PC-9 (cell line): ENCODE measurements around the gene STK31. TPM values are rescaled to one million over a fixed set of nuclear protein-coding genes. Genes with fewer than 3 reads are reported as not detected.

Experiments used
- BruUV-seq: library from RNA; stranded (reverse); fragments of 400-500 nt; replicated peaks from 2 replicates; lab custom pipeline; 2021; lab: Mats Ljungman, UMichigan
- CTCF ChIA-PET: fragments of 300-600 bp; sonication (Branson Sonifier 250); formaldehyde crosslinking; loops from one replicate; lab custom pipeline; 2022; ENCODE audit warnings: antibody characterized with exemption; lab: Charles Lee
- POLR2A ChIA-PET: fragments of 300-600 bp; sonication (Branson Sonifier 250); formaldehyde crosslinking; loops from one replicate; lab custom pipeline; 2022; ENCODE audit warnings: antibody characterized with exemption; ENCODE audit not compliant: unreplicated experiment; lab: Charles Lee
- DNase-seq, 2 experiments: peaks; one replicate each; pipeline versions ENCODE4 v3.0.0 to v3.0.0-alpha.2; 2015 to 2022; ENCODE audit warnings: mixed read lengths in 1 of 2
- H2AFZ ChIP-seq: fragments of 200-600 bp; sonication (generic); 2 replicates; pipeline ENCODE4 v1.8.1; 2017; ENCODE audit warnings: antibody characterized with exemption
- H3F3A ChIP-seq: fragments of 200-600 bp; sonication (generic); 2 replicates; pipeline ENCODE4 v1.8.1; 2017; ENCODE audit warnings: antibody characterized with exemption, mild to moderate bottlenecking, low read depth; ENCODE audit not compliant: insufficient read depth
- H3K27ac ChIP-seq: fragments of 200-600 bp; sonication (generic); 2 replicates; pipeline ENCODE4 v1.6.1; 2016; ENCODE audit warnings: mixed run types
- H3K27me3 ChIP-seq: fragments of 200-600 bp; sonication (generic); 2 replicates; pipeline ENCODE4 v1.6.1; 2016; ENCODE audit warnings: low read depth, mixed run types; ENCODE audit not compliant: insufficient read depth
- H3K36me3 ChIP-seq: fragments of 200-600 bp; sonication (generic); 2 replicates; pipeline ENCODE4 v1.6.1; 2016; ENCODE audit warnings: low read depth, mixed run types
- H3K4me1 ChIP-seq: fragments of 200-600 bp; sonication (generic); replicated peaks from 2 replicates; pipeline ENCODE4 v1.6.1; 2016; ENCODE audit warnings: mixed run types; ENCODE audit not compliant: insufficient read depth
- H3K4me2 ChIP-seq: fragments of 200-600 bp; sonication (generic); 2 replicates; pipeline ENCODE4 v1.6.1; 2017; ENCODE audit warnings: mixed run types
- H3K4me3 ChIP-seq: fragments of 200-600 bp; sonication (generic); 2 replicates; pipeline ENCODE4 v1.6.1; 2016; ENCODE audit warnings: mixed run types
- H3K79me2 ChIP-seq: fragments of 200-600 bp; sonication (generic); 2 replicates; pipeline ENCODE4 v1.6.1; 2017; ENCODE audit warnings: low read depth, mixed run types
- H3K9me2 ChIP-seq: fragments of 200-600 bp; sonication (generic); 2 replicates; pipeline ENCODE4 v1.8.1; 2017; ENCODE audit warnings: mild to moderate bottlenecking; ENCODE audit not compliant: insufficient read depth
- H3K9me3 ChIP-seq: fragments of 200-600 bp; sonication (generic); 2 replicates; pipeline ENCODE4 v1.8.1; 2016; ENCODE audit warnings: low read depth; ENCODE audit not compliant: insufficient read depth
- H4K20me1 ChIP-seq: fragments of 200-600 bp; sonication (generic); 2 replicates; pipeline ENCODE4 v1.8.1; 2017; ENCODE audit not compliant: insufficient read depth
- CTCF ChIP-seq: fragments of 200-600 bp; sonication (generic); conservative IDR thresholded peaks from 2 replicates; pipeline ENCODE4 v1.6.1; 2017; ENCODE audit warnings: mixed run types, antibody characterized with exemption, mild to moderate bottlenecking, moderate library complexity
- EZH2 ChIP-seq: fragments of 200-600 bp; sonication (generic); IDR thresholded peaks from 2 replicates; pipeline ENCODE4 v1.8.0; 2017; ENCODE audit warnings: antibody characterized with exemption, low read depth
- intact Hi-C: fragments of 100-400 bp; cut with micrococcal nuclease; formaldehyde crosslinking; loops from one replicate; pipeline ENCODE4 v1.10.0; 2022; ENCODE audit not compliant: unreplicated experiment
- total RNA-seq: library from RNA; stranded (reverse); gene quantifications from 2 replicates; pipeline ENCODE4 v1.2.3, GENCODE V29; 2021

The STK31 gene
- total RNA-seq, 1 experiment from 2014 or later: 0.57 TPM

DNA sequence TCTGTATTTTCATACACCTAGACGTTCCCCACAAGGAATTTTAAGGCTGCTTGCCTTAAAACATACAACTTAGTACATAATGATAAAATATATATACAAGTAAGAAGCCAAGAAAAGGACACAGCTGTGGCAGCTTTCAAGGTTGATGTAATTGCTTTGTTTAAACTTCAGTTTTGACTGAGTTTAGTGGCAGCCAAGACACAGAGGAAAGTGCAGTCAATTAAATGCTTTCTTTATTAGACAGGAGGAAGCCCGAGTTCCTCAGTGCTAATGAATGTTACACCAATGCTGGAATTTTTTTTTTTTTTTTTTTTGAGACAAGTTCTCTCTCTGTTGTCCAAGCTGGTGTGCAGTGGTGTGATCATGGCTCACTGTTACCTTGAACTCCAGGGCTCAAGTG lies 11.2 kb upstream of the STK31 start:
- Histone ChIP-seq H3K9me2 (no peaks in the 10 kb centered on the region), H3K9me3 (no peaks in the 10 kb centered on the region), H3K4me3 (no peak overlapping the region), H3K79me2 (no peaks in the 10 kb centered on the region), H3K27me3 (no peaks in the 10 kb centered on the region), H3K36me3 (no peaks in the 10 kb centered on the region), H3K27ac (no peak overlapping the region), H4K20me1 (no peaks in the 10 kb centered on the region), H3F3A (no peaks in the 10 kb centered on the region), H2AFZ (no peak overlapping the region), H3K4me2 (no peak overlapping the region), H3K4me1 (no peaks in the 10 kb centered on the region)
- no peak for DNase-seq
- TF ChIP-seq EZH2: no peak
- no peak for TF ChIP-seq CTCF
- ChIA-PET POLR2A (no interaction called here), CTCF (interaction anchor here (0.7 to 0.8 kb wide), 2 partner anchors 8 to 18 kb away, joined by 3 to 6 read pairs; no protein-coding TSS in a partner anchor)
- BruUV-seq: no TSS peak
- intact Hi-C loops: loop anchor here (5.0 to 10.0 kb wide), 4 partner anchors 127 to 1398 kb away; partner anchors contain the start of gene NUP42

- POLR2A ChIA-PET: no interaction called here
- BruUV-seq: no TSS peak
Measured at GRCh38 chr7:23700046-23700445, 10.0 kb upstream of the STK31 start.

DNA sequence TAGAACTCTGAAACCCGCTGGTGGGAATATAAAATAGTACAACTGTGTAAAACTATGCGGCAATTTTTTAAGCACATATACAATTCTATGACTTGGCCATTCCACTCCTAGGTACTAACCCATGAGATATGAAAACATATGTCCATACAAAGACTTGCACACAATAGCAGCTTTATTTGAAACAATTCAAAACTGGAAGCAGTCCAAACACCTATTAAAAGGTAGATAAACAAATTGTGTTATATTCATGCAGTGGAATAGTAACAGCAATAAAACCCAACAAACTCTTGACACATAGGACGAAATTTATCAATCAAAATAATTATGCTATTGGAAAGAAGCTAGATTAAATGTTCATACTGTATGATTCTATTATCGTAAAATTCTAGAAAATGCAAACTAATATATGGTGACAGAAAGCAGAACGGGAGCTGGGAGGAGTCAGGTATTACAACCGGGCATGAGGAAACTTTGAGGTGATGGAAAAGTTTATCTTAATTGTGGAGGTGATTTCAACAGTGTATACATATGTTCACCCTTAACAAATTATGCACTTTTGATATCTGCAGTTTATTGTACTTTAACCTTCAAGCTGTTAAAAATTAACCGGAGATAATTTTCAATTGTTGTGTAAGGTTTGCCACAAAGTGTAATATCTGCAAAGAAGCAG lies 803 bp upstream of the STK31 start:
- BruUV-seq: no TSS peak
- no peaks in the 10 kb centered on the region for H3K79me2 ChIP-seq
- H3K9me3 ChIP-seq: peaks cover 5% of the 10 kb centered on the region; the same call in 1 of the 2 replicates
- intact Hi-C loops: no loop called here
- POLR2A ChIA-PET: no interaction called here
- H3K4me1 ChIP-seq: peaks cover 18% of the 10 kb centered on the region
- H3F3A ChIP-seq: peaks cover 5% of the 10 kb centered on the region; the same call in 1 of the 2 replicates
- TF ChIP-seq CTCF: no peak
- no peak for TF ChIP-seq EZH2
- H3K9me2 ChIP-seq: no peaks in the 10 kb centered on the region
- DNase-seq: no peak
- no peaks in the 10 kb centered on the region for H3K36me3 ChIP-seq
- H4K20me1 ChIP-seq: no peaks in the 10 kb centered on the region
- H3K4me2 ChIP-seq: no peak overlapping the region
- no peaks in the 10 kb centered on the region for H3K27me3 ChIP-seq
- no peak overlapping the region for H3K27ac ChIP-seq
- H2AFZ ChIP-seq: no peak overlapping the region
- no peak overlapping the region for H3K4me3 ChIP-seq
- CTCF ChIA-PET: interaction anchor here (0.6 to 0.8 kb wide), 4 partner anchors 132 to 1425 kb away, joined by 3 to 26 read pairs (median 8); no protein-coding TSS in a partner anchor

More at GRCh38 chr7:23700046-23700445, 10.0 kb upstream of the STK31 start:
- CTCF ChIA-PET: no interaction called here
- Histone ChIP-seq H2AFZ (no peak overlapping the region), H3K4me1 (no peaks in the 10 kb centered on the region), H3K27me3 (no peaks in the 10 kb centered on the region), H3K4me2 (no peak overlapping the region), H3K9me2 (no peaks in the 10 kb centered on the region), H3K27ac (no peak overlapping the region), H3K36me3 (no peaks in the 10 kb centered on the region), H3K79me2 (no peaks in the 10 kb centered on the region), H3F3A (no peaks in the 10 kb centered on the region), H4K20me1 (no peaks in the 10 kb centered on the region), H3K9me3 (no peaks in the 10 kb centered on the region), H3K4me3 (no peak overlapping the region)
- TF ChIP-seq CTCF: no peak
- no peak for TF ChIP-seq EZH2
- intact Hi-C loops: no loop called here
- no peak for DNase-seq
